ENCODE results near the gene SCG2.

GRCh38 chr2:223633656-223634055 lies 31.5 kb upstream of the SCG2 start:
- TF ChIP-seq CTCF (conservative IDR thresholded peaks at IDR 0.05 in 1 of 2, IDR thresholded peaks at IDR 0.05 in 1 of 2; ENCODE audit: low read depth in 1 of 2, low read length in 2 of 2) (no peak), EZH2 (IDR thresholded peaks at IDR 0.05; ENCODE audit: low read length, missing control alignments) (no peak)
